H9 (cell line): ENCODE results near the gene FHOD1. TPM values are rescaled to one million over a fixed set of nuclear protein-coding genes. Genes with fewer than 3 reads are reported as not detected.

Experiments used
- DNase-seq: peaks from one replicate; pipeline ENCODE4 v3.0.0-alpha.2; 2017
- H2AFZ ChIP-seq: one replicate; pipeline ENCODE4 v1.6.1; 2013; ENCODE audit warnings: mild to moderate bottlenecking, low read length, control low read depth, moderate library complexity
- H2AK5ac ChIP-seq: 2 replicates; pipeline ENCODE4 v1.6.1; 2013; ENCODE audit warnings: low read length, control low read depth, mixed read lengths; ENCODE audit not compliant: insufficient read length
- H2BK120ac ChIP-seq: one replicate; pipeline ENCODE4 v1.6.1; 2013; ENCODE audit warnings: low read depth, mild to moderate bottlenecking, low read length, control low read depth, inconsistent platforms; ENCODE audit not compliant: poor library complexity, severe bottlenecking
- H2BK12ac ChIP-seq: 2 replicates; pipeline ENCODE4 v1.6.1; 2013; ENCODE audit warnings: low read length, control low read depth, mixed read lengths, low read depth; ENCODE audit not compliant: insufficient read length
- H2BK15ac ChIP-seq: 2 replicates; pipeline ENCODE4 v1.6.1; 2013; ENCODE audit warnings: low read depth, low read length, control low read depth
- H2BK20ac ChIP-seq: one replicate; pipeline ENCODE4 v1.6.1; 2013; ENCODE audit warnings: low read depth, mild to moderate bottlenecking, low read length, control low read depth, inconsistent platforms; ENCODE audit not compliant: poor library complexity, severe bottlenecking
- H2BK5ac ChIP-seq: 2 replicates; pipeline ENCODE4 v1.6.1; 2013; ENCODE audit warnings: low read length, control low read depth, mixed read lengths; ENCODE audit not compliant: insufficient read length
- H3K14ac ChIP-seq: 2 replicates; pipeline ENCODE4 v1.6.1; 2013; ENCODE audit warnings: low read length, control low read depth; ENCODE audit not compliant: insufficient read depth
- H3K18ac ChIP-seq: 2 replicates; pipeline ENCODE4 v1.6.1; 2013; ENCODE audit warnings: low read depth, mild to moderate bottlenecking, mixed read lengths, low read length, control low read depth; ENCODE audit not compliant: insufficient read length
- H3K23ac ChIP-seq: 2 replicates; pipeline ENCODE4 v1.6.1; 2013; ENCODE audit warnings: low read length, control low read depth, mixed read lengths, low read depth; ENCODE audit not compliant: insufficient read length
- H3K23me2 ChIP-seq: 2 replicates; pipeline ENCODE4 v1.6.1; 2013; ENCODE audit warnings: low read depth, mild to moderate bottlenecking, mixed read lengths, low read length, control low read depth; ENCODE audit not compliant: insufficient read length, poor library complexity, severe bottlenecking
- H3K27ac ChIP-seq: 2 replicates; pipeline ENCODE4 v1.5.1; 2013; ENCODE audit warnings: low read length, control low read depth, mixed read lengths, low read depth; ENCODE audit not compliant: insufficient read length
- H3K27me3 ChIP-seq: 2 replicates; pipeline ENCODE4 v1.6.1; 2013; ENCODE audit warnings: low read length, control low read depth, inconsistent platforms; ENCODE audit not compliant: insufficient read depth
- H3K4ac ChIP-seq: 2 replicates; pipeline ENCODE4 v1.6.1; 2013; ENCODE audit warnings: low read depth, mild to moderate bottlenecking, control low read depth, inconsistent platforms, low read length, moderate library complexity
- H3K4me1 ChIP-seq: 2 replicates; pipeline ENCODE4 v1.6.1; 2013; ENCODE audit warnings: low read length, control low read depth, inconsistent platforms; ENCODE audit not compliant: insufficient read depth
- H3K4me2 ChIP-seq: 2 replicates; pipeline ENCODE4 v1.6.1; 2013; ENCODE audit warnings: low read length, control low read depth, mixed read lengths; ENCODE audit not compliant: insufficient read length, insufficient read depth
- H3K56ac ChIP-seq: 2 replicates; pipeline ENCODE4 v1.6.1; 2013; ENCODE audit warnings: low read depth, mild to moderate bottlenecking, mixed read lengths, low read length, control low read depth; ENCODE audit not compliant: insufficient read length
- H3K79me1 ChIP-seq: 2 replicates; pipeline ENCODE4 v1.6.1; 2013; ENCODE audit warnings: low read depth, mild to moderate bottlenecking, moderate library complexity, low read length, control low read depth, inconsistent platforms; ENCODE audit not compliant: insufficient read depth, poor library complexity, severe bottlenecking
- H3K79me2 ChIP-seq: 2 replicates; pipeline ENCODE4 v1.6.1; 2013; ENCODE audit warnings: low read length, control low read depth, inconsistent platforms; ENCODE audit not compliant: insufficient read depth
- H3K9ac ChIP-seq: 2 replicates; pipeline ENCODE4 v1.6.1; 2013; ENCODE audit warnings: low read length, control low read depth, mixed read lengths; ENCODE audit not compliant: insufficient read length; ENCODE audit errors: extremely low read depth
- H3K9me3 ChIP-seq: one replicate; pipeline ENCODE4 v1.6.1; 2013; ENCODE audit warnings: low read depth, low read length, inconsistent platforms; ENCODE audit not compliant: control insufficient read depth
- H3T11ph ChIP-seq: one replicate; pipeline ENCODE4 v1.6.1; 2013; ENCODE audit warnings: mild to moderate bottlenecking, low read length, control low read depth, inconsistent platforms
- H4K20me1 ChIP-seq: one replicate; pipeline ENCODE4 v1.6.1; 2013; ENCODE audit not compliant: control insufficient read depth, insufficient read length, insufficient read depth
- H4K5ac ChIP-seq: 2 replicates; pipeline ENCODE4 v1.6.1; 2013; ENCODE audit warnings: low read depth, mild to moderate bottlenecking, mixed read lengths, low read length, control low read depth; ENCODE audit not compliant: insufficient read length
- H4K8ac ChIP-seq: replicated peaks from 2 replicates; pipeline ENCODE4 v1.6.1; 2013; ENCODE audit warnings: low read length, control low read depth, mixed read lengths, low read depth; ENCODE audit not compliant: insufficient read length
- H4K91ac ChIP-seq: 2 replicates; pipeline ENCODE4 v1.6.1; 2013; ENCODE audit warnings: low read depth, mild to moderate bottlenecking, moderate library complexity, mixed read lengths, low read length, control low read depth; ENCODE audit not compliant: insufficient read length
- H3K27ac Mint-ChIP-seq, 3 experiments: 2 replicates in 2 of 3; 3 replicates in 1 of 3; pipeline ENCODE4 v1.8.0; 2020 to 2021; ENCODE audit warnings: mixed read lengths in 3 of 3, mild to moderate bottlenecking in 1 of 3, moderate library complexity in 1 of 3
- H3K27me3 Mint-ChIP-seq: 2 replicates; pipeline ENCODE4 v1.8.0; 2021; ENCODE audit warnings: low read depth, mild to moderate bottlenecking, moderate library complexity, mixed read lengths
- H3K36me3 Mint-ChIP-seq, 3 experiments: 2 replicates in 2 of 3; 3 replicates in 1 of 3; pipeline ENCODE4 v1.8.0; 2020 to 2021; ENCODE audit warnings: low read depth in 3 of 3, mixed read lengths in 3 of 3; ENCODE audit not compliant: insufficient read depth in 1 of 3
- H3K4me1 Mint-ChIP-seq, 2 experiments: 2 replicates each; pipeline ENCODE4 v1.8.0; 2020; ENCODE audit warnings: mixed read lengths in 2 of 2
- H3K4me3 Mint-ChIP-seq, 2 experiments: 2 replicates in 1 of 2; 3 replicates in 1 of 2; pipeline ENCODE4 v1.8.0; 2020 to 2021; ENCODE audit warnings: mild to moderate bottlenecking in 2 of 2, mixed read lengths in 2 of 2, moderate library complexity in 1 of 2
- H3K9me3 Mint-ChIP-seq, 2 experiments: 2 replicates in 1 of 2; 3 replicates in 1 of 2; pipeline ENCODE4 v1.8.0; 2020; ENCODE audit warnings: mild to moderate bottlenecking in 2 of 2, mixed read lengths in 2 of 2, moderate library complexity in 1 of 2
- CTCF ChIP-seq: fragments of 200-600 bp; sonication (generic); conservative IDR thresholded peaks from 3 replicates; pipeline ENCODE4 v1.8.0; 2021; ENCODE audit warnings: antibody characterized with exemption, mild to moderate bottlenecking
- WGBS: extraction: QIAGEN DNeasy Blood & Tissue Kit; methylation state at CpG from one replicate; pipeline ENCODE4 v1.1.7; 2013; ENCODE audit warnings: missing lambda C conversion rate, low lambda C conversion rate, mixed read lengths; ENCODE audit not compliant: insufficient read length; ENCODE audit errors: extremely low coverage; 5-methylcytosine and 5-hydroxymethylcytosine counted together
- total RNA-seq: library from RNA; stranded (reverse); gene quantifications from 2 replicates; pipeline ENCODE4 v1.2.1, GENCODE V29; 2021

FHOD1 gene
- total RNA-seq, 1 experiment from 2014 or later: 67.0 TPM

- Histone ChIP-seq H2BK5ac (no peak overlapping the region), H3K4ac (no peak overlapping the region), H2AK5ac (no peak overlapping the region), H3K4me1 (no peaks in the 10 kb centered on the region), H4K91ac (no peak overlapping the region), H3K27ac (no peak overlapping the region), H4K8ac (no peak overlapping the region), H2BK12ac (no peak overlapping the region), H2BK20ac (no peak overlapping the region), H2BK15ac (no peak overlapping the region), H3K23ac (no peak overlapping the region), H3K14ac (no peak overlapping the region), H3K9me3 (no peaks in the 10 kb centered on the region), H3K18ac (no peak overlapping the region), H2AFZ (no peak overlapping the region), H4K20me1 (no peaks in the 10 kb centered on the region), H2BK120ac (no peak overlapping the region), H3K4me2 (no peak overlapping the region), H4K5ac (no peak overlapping the region), H3K27me3 (no peaks in the 10 kb centered on the region; the same call in 1 of the 2 replicates), H3K9ac (no peak overlapping the region), H3T11ph (no peak overlapping the region), H3K56ac (no peak overlapping the region), H3K23me2 (no peaks in the 10 kb centered on the region), H3K79me2 (no peaks in the 10 kb centered on the region), H3K79me1 (no peaks in the 10 kb centered on the region)
- no CpG with 5 or more reads among the region's 7 CpGs for WGBS
- no peaks in the 10 kb centered on the region for H3K36me3 Mint-ChIP-seq
- no peaks in the 10 kb centered on the region for H3K9me3 Mint-ChIP-seq
- peaks cover 58% of the 10 kb centered on the region for H3K27me3 Mint-ChIP-seq
- peaks cover 6 to 7% of the 10 kb centered on the region in 2 experiments for H3K4me1 Mint-ChIP-seq
- DNase-seq: no peak
- no peak overlapping the region for H3K27ac Mint-ChIP-seq
- 0 out of 3 replicates have a peak, but pooled peaks have one; percentile 10 for TF ChIP-seq CTCF
- H3K4me3 Mint-ChIP-seq: no peak overlapping the region
Observed at GRCh38 chr16:67294938-67295361, 47.7 kb upstream of the FHOD1 start.
